Mesenchymal stem cell (in vitro differentiated cells and primary cell): Measurements from ENCODE around the gene GOLGA8B.
"Not testable (repeated sequence)": the region's sequence is repeated elsewhere in the genome, so short reads cannot be mapped to it uniquely, and the experiment has no call there.

Source experiments
- DNase-seq: peaks from one replicate; pipeline ENCODE4 v3.0.0-alpha.2; 2013
- H2AFZ ChIP-seq: one replicate; pipeline ENCODE4 v1.6.1; 2013; ENCODE audit warnings: low read depth, mild to moderate bottlenecking, control low read depth, inconsistent platforms, low read length, moderate library complexity
- H2AK5ac ChIP-seq: 2 replicates; pipeline ENCODE4 v1.6.1; 2013; ENCODE audit warnings: low read length, moderate library complexity, mild to moderate bottlenecking, inconsistent platforms; ENCODE audit not compliant: severe bottlenecking
- H2BK120ac ChIP-seq: one replicate; pipeline ENCODE4 v1.6.1; 2013; ENCODE audit warnings: low read depth, mild to moderate bottlenecking, inconsistent platforms, low read length, moderate library complexity
- H2BK12ac ChIP-seq, 2 experiments: one replicate each; pipeline ENCODE4 v1.6.1; 2013; ENCODE audit warnings: inconsistent platforms in 2 of 2, low read length in 2 of 2, mild to moderate bottlenecking in 2 of 2, moderate library complexity in 2 of 2, control low read depth in 1 of 2
- H2BK15ac ChIP-seq: one replicate; pipeline ENCODE4 v1.6.1; 2013; ENCODE audit warnings: mild to moderate bottlenecking, low read depth, inconsistent platforms; ENCODE audit not compliant: poor library complexity, severe bottlenecking
- H2BK5ac ChIP-seq: 2 replicates; pipeline ENCODE4 v1.6.1; 2013; ENCODE audit warnings: low read depth, mild to moderate bottlenecking, low read length, control low read depth, inconsistent platforms; ENCODE audit not compliant: poor library complexity, severe bottlenecking
- H3K14ac ChIP-seq, 2 experiments: one replicate each; pipeline ENCODE4 v1.6.1; 2013; ENCODE audit warnings: inconsistent platforms in 2 of 2, low read length in 2 of 2, control low read depth in 1 of 2, mild to moderate bottlenecking in 1 of 2, moderate library complexity in 1 of 2
- H3K18ac ChIP-seq, 2 experiments: one replicate each; pipeline ENCODE4 v1.6.1; 2013; ENCODE audit warnings: inconsistent platforms in 2 of 2, low read length in 2 of 2, control low read depth in 1 of 2, low read depth in 1 of 2, mild to moderate bottlenecking in 1 of 2
- H3K23ac ChIP-seq, 2 experiments: one replicate each; pipeline ENCODE4 v1.6.1; 2013; ENCODE audit warnings: inconsistent platforms in 2 of 2, low read length in 2 of 2, mild to moderate bottlenecking in 2 of 2, moderate library complexity in 2 of 2, control low read depth in 1 of 2
- H3K27ac ChIP-seq: 2 replicates; pipeline ENCODE4 v1.5.1; 2013; ENCODE audit warnings: mild to moderate bottlenecking, moderate library complexity, low read length, control low read depth, inconsistent platforms; ENCODE audit not compliant: poor library complexity, severe bottlenecking
- H3K27me3 ChIP-seq, 2 experiments: 2 replicates each; pipeline versions ENCODE4 v1.6.1 to v1.7.0; 2013; ENCODE audit warnings: low read length in 2 of 2, mild to moderate bottlenecking in 2 of 2, moderate library complexity in 2 of 2, control low read depth in 1 of 2, inconsistent platforms in 1 of 2; ENCODE audit not compliant: control insufficient read depth in 1 of 2, insufficient read depth in 1 of 2
- H3K36me3 ChIP-seq, 2 experiments: 2 replicates each; pipeline versions ENCODE4 v1.6.1 to v1.7.0; 2013; ENCODE audit warnings: low read length in 2 of 2, control low read depth in 1 of 2, inconsistent platforms in 1 of 2, low read depth in 1 of 2, mild to moderate bottlenecking in 1 of 2; ENCODE audit not compliant: insufficient read depth in 2 of 2, control insufficient read depth in 1 of 2
- H3K4ac ChIP-seq, 2 experiments: one replicate each; pipeline ENCODE4 v1.6.1; 2013; ENCODE audit warnings: inconsistent platforms in 2 of 2, low read length in 2 of 2, mild to moderate bottlenecking in 2 of 2, moderate library complexity in 2 of 2, control low read depth in 1 of 2, low read depth in 1 of 2
- H3K4me1 ChIP-seq: 2 replicates; pipeline ENCODE4 v1.6.1; 2013; ENCODE audit warnings: low read depth, low read length, control low read depth; ENCODE audit not compliant: control insufficient read depth, insufficient read depth
- H3K4me2 ChIP-seq: 2 replicates; pipeline ENCODE4 v1.6.1; 2013; ENCODE audit warnings: low read length, mild to moderate bottlenecking, inconsistent platforms; ENCODE audit not compliant: poor library complexity, severe bottlenecking
- H3K4me3 ChIP-seq, 2 experiments: 2 replicates each; pipeline versions ENCODE4 v1.5.1 to v1.7.0; 2013; ENCODE audit warnings: low read length in 2 of 2, mild to moderate bottlenecking in 2 of 2, control low read depth in 1 of 2, low read depth in 1 of 2; ENCODE audit not compliant: insufficient read depth in 1 of 2
- H3K79me1 ChIP-seq: replicated peaks from 2 replicates; pipeline ENCODE4 v1.6.1; 2013; ENCODE audit warnings: mild to moderate bottlenecking, control low read depth, low read length, inconsistent platforms; ENCODE audit not compliant: poor library complexity, severe bottlenecking
- H3K9ac ChIP-seq: 2 replicates; pipeline ENCODE4 v1.7.0; 2013; ENCODE audit warnings: mild to moderate bottlenecking, low read length, moderate library complexity
- H3K9me3 ChIP-seq: 2 replicates; pipeline ENCODE4 v1.7.0; 2013; ENCODE audit warnings: mild to moderate bottlenecking, low read length; ENCODE audit not compliant: control insufficient read depth
- H4K8ac ChIP-seq: one replicate; pipeline ENCODE4 v1.6.1; 2013; ENCODE audit warnings: inconsistent platforms, mild to moderate bottlenecking, low read length, moderate library complexity
- H4K91ac ChIP-seq: one replicate; pipeline ENCODE4 v1.6.1; 2013; ENCODE audit warnings: mild to moderate bottlenecking, low read length, inconsistent platforms
- WGBS: methylation state at CpG from one replicate; pipeline ENCODE4 v1.1.7; 2013; ENCODE audit warnings: mixed read lengths; 5-methylcytosine and 5-hydroxymethylcytosine counted together

GOLGA8B gene

DNA sequence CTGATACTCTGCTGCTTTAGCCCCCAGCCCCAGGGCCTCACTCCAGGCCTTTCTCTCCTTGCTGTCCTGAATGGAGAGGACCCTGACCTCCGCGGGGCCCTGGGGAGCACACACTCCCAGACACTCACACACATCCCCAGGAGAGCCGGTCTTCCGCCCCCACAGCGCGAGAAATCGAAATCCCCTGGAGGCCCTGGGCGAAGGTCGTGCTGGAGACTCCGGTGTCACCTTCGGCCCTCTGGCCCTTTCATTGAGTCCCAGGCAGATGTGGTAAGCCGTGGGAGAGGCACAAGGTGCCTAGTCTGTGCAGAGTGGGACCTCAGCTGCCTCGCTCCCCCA is 848 bp upstream of the GOLGA8B start:
- Histone ChIP-seq H3K23ac (peak overlapping the region in 1 of 2 experiments; percentile 42), H4K8ac (no peak overlapping the region), H3K14ac (no peak overlapping the region), H3K9me3 (no peaks in the 10 kb centered on the region), H3K36me3 (no peaks in the 10 kb centered on the region), H2AK5ac (no peak overlapping the region), H3K4me3 (peak overlapping the region; percentile 83 to 90), H2BK12ac (no peak overlapping the region), H2BK120ac (no peak overlapping the region), H3K27ac (no peak overlapping the region), H3K18ac (no peak overlapping the region), H3K4me1 (peaks cover 16% of the 10 kb centered on the region), H3K27me3 (peaks cover 0 to 6% of the 10 kb centered on the region in 2 experiments), H2BK5ac (no peak overlapping the region), H4K91ac (no peak overlapping the region), H2AFZ (no peak overlapping the region), H2BK15ac (no peak overlapping the region), H3K9ac (peak overlapping the region; percentile 83), H3K79me1 (peaks cover 20% of the 10 kb centered on the region), H3K4me2 (peak overlapping the region; percentile 89), H3K4ac (no peak overlapping the region)
- DNase-seq: no peak
- 63% methylated on average over 12 of the region's 13 CpGs for WGBS

- Histone ChIP-seq H4K91ac (no peak overlapping the region), H2BK15ac (no peak overlapping the region), H3K27me3 (peaks cover 0 to 6% of the 10 kb centered on the region in 2 experiments), H3K23ac (no peak overlapping the region), H3K4me1 (peaks cover 15% of the 10 kb centered on the region), H3K18ac (peak overlapping the region in 1 of 2 experiments; percentile 42), H3K4me3 (peak overlapping the region; percentile 83 to 90), H2BK120ac (no peak overlapping the region), H3K27ac (no peak overlapping the region), H3K9me3 (no peaks in the 10 kb centered on the region), H3K9ac (peak overlapping the region; percentile 83), H3K79me1 (peaks cover 26% of the 10 kb centered on the region), H2AFZ (peak overlapping the region; percentile 66), H2BK12ac (no peak overlapping the region), H3K36me3 (no peaks in the 10 kb centered on the region), H2BK5ac (no peak overlapping the region), H3K14ac (no peak overlapping the region), H4K8ac (no peak overlapping the region), H3K4me2 (peak overlapping the region; percentile 89), H3K4ac (peak overlapping the region in 1 of 2 experiments; percentile 27), H2AK5ac (no peak overlapping the region)
- peak; percentile 27 for DNase-seq
- 7% methylated on average over 64 of the region's 70 CpGs for WGBS
These were observed 735 bp downstream of the GOLGA8B start for GRCh38 chr15:34582461-34583371.

- not testable (repeated sequence) for H3K27ac ChIP-seq, H2AK5ac ChIP-seq, H2BK120ac ChIP-seq, H3K9me3 ChIP-seq, DNase-seq, H3K14ac ChIP-seq, H3K18ac ChIP-seq, H2BK12ac ChIP-seq, H4K91ac ChIP-seq, H4K8ac ChIP-seq, H3K36me3 ChIP-seq, H3K4ac ChIP-seq, H3K23ac ChIP-seq, H3K27me3 ChIP-seq, H2BK5ac ChIP-seq, H2BK15ac ChIP-seq, H2AFZ ChIP-seq
- H3K9ac ChIP-seq: peak overlapping the region; percentile 83
- peak overlapping the region; percentile 83 to 90 for H3K4me3 ChIP-seq
- peaks cover 28% of the 10 kb centered on the region for H3K79me1 ChIP-seq
- peaks cover 15% of the 10 kb centered on the region for H3K4me1 ChIP-seq
- H3K4me2 ChIP-seq: peak overlapping the region; percentile 89
- 89% methylated on average over 13 of the region's 15 CpGs for WGBS
These were observed 1.6 kb downstream of the GOLGA8B start for GRCh38 chr15:34581687-34582460.

- no peak for DNase-seq
- H2BK15ac ChIP-seq: no peak overlapping the region
- H2BK5ac ChIP-seq: no peak overlapping the region
- H3K23ac ChIP-seq: no peak overlapping the region
- H3K27ac ChIP-seq: no peak overlapping the region
- no peaks in the 10 kb centered on the region for H3K36me3 ChIP-seq
- H3K9ac ChIP-seq: no peak overlapping the region
- H3K4me1 ChIP-seq: peaks cover 15% of the 10 kb centered on the region
- peaks cover 0 to 6% of the 10 kb centered on the region in 2 experiments for H3K27me3 ChIP-seq
- no peak overlapping the region for H3K4me3 ChIP-seq
- no peak overlapping the region for H3K18ac ChIP-seq
- peaks cover 30% of the 10 kb centered on the region for H3K79me1 ChIP-seq
- no peak overlapping the region for H2BK12ac ChIP-seq
- no peak overlapping the region for H4K91ac ChIP-seq
- H3K4ac ChIP-seq: no peak overlapping the region
- H3K9me3 ChIP-seq: no peaks in the 10 kb centered on the region
- H2AFZ ChIP-seq: no peak overlapping the region
- H3K4me2 ChIP-seq: no peak overlapping the region
- no peak overlapping the region for H2BK120ac ChIP-seq
- no peak overlapping the region for H2AK5ac ChIP-seq
- 85% methylated on average over 9 of the region's 9 CpGs for WGBS
- H4K8ac ChIP-seq: no peak overlapping the region
- H3K14ac ChIP-seq: no peak overlapping the region
These were observed 2.4 kb downstream of the GOLGA8B start for GRCh38 chr15:34581043-34581365.
